Measurements from ENCODE around the gene BMP15.

BMP15 gene

DNA sequence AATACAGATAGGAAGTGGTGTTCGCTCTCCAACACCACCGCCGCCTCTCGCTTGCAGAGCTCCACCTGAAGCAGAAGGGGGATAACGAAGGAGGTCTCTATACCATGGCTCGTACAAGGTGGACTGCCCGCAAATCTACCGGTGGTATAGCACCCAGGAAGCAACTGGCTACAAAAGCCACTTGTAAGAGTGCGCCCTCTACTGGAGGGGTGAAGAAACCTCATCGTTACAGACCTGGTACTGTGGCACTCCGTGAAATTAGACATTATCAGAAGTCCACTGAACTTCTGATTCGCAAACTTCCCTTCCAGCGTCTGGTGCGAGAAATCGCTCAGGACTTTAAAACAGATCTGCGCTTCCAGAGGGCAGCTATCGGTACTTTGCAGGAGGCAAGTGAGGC lies 5.2 kb upstream of the BMP15 start:
- no peaks in the 10 kb centered on the region for H3K4me1 ChIP-seq (ENCODE audit: insufficient read depth, low read length)

DNA sequence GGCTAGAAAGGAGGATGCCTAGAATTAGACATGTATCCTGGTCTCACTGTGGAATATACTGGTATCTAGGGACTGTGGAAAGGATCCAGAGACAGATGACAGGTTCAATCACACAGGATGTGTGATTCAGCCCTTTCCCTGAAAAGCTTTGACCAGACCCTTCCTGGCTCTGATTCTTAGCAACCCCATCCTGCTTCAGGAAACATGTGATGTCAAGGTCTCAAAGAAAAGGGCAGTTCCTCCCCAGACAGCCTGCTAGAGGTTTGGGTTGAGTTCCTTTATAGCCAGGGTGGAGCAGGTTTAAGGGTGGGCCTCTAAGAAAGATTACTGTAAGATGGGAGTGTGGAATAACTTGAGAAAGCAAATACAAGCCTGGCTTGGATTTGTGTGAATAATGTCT lies 3.0 kb downstream of the BMP15 start:
- H3K27me3 ChIP-seq (ENCODE audit: insufficient read depth, low read length) = no peaks in the 10 kb centered on the region
- H3K36me3 ChIP-seq (ENCODE audit: insufficient read depth, low read depth, low read length) = no peaks in the 10 kb centered on the region
- no peak overlapping the region for H3K9ac ChIP-seq (ENCODE audit: low read depth, low read length)
- H3K4me1 ChIP-seq (ENCODE audit: insufficient read depth, low read length) = no peaks in the 10 kb centered on the region
- no peaks in the 10 kb centered on the region for H3K9me3 ChIP-seq (ENCODE audit: insufficient read depth, low read depth, low read length)
- H3K4me3 ChIP-seq (ENCODE audit: low read length) = no peak overlapping the region
- H3K27ac ChIP-seq (ENCODE audit: low read length) = no peak overlapping the region

More for the DNA sequence above, 5.2 kb upstream of the BMP15 start:
- Histone ChIP-seq H3K27me3 (ENCODE audit: insufficient read depth, low read length) (no peaks in the 10 kb centered on the region), H3K9me3 (ENCODE audit: insufficient read depth, low read depth, low read length) (no peaks in the 10 kb centered on the region), H3K36me3 (ENCODE audit: insufficient read depth, low read depth, low read length) (no peaks in the 10 kb centered on the region), H3K9ac (ENCODE audit: low read depth, low read length) (no peak overlapping the region), H3K27ac (ENCODE audit: low read length) (no peak overlapping the region), H3K4me3 (ENCODE audit: low read length) (no peak overlapping the region)

GRCh38 chrX:50920132-50920531 lies 9.6 kb downstream of the BMP15 start:
- Histone ChIP-seq H3K9me3 (ENCODE audit: insufficient read depth, low read depth, low read length) (no peaks in the 10 kb centered on the region), H3K27ac (ENCODE audit: low read length) (no peak overlapping the region), H3K4me3 (ENCODE audit: low read length) (no peak overlapping the region), H3K4me1 (ENCODE audit: insufficient read depth, low read length) (no peaks in the 10 kb centered on the region), H3K27me3 (ENCODE audit: insufficient read depth, low read length) (no peaks in the 10 kb centered on the region), H3K9ac (ENCODE audit: low read depth, low read length) (no peak overlapping the region), H3K36me3 (ENCODE audit: insufficient read depth, low read depth, low read length) (no peaks in the 10 kb centered on the region)

DNA sequence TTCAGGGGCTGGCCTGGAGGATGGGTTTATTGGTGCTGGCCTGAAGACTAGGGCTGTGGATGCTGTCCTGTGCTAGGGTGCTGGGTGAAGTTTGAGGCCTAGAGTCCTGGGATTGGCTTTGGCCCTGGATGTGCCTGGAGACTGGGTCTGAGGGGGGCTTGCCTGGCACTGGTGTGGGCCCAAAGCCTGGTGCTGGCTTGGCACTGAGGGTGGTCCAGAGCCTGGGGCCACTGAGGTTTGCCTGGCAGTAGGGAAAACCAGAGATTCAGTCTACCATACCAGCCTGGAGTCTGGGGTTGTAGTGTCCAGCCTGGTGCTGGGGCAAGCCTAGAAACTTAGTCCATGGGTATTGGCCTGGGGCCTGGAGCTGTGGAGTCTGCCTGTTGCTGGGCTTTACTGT lies 16.6 kb downstream of the BMP15 start:
- H3K36me3 ChIP-seq (ENCODE audit: insufficient read depth, low read depth, low read length) = no peaks in the 10 kb centered on the region
- no peak overlapping the region for H3K27ac ChIP-seq (ENCODE audit: low read length)
- H3K9me3 ChIP-seq (ENCODE audit: insufficient read depth, low read depth, low read length) = no peaks in the 10 kb centered on the region
- H3K9ac ChIP-seq (ENCODE audit: low read depth, low read length) = no peak overlapping the region
- H3K4me3 ChIP-seq (ENCODE audit: low read length) = no peak overlapping the region
- H3K4me1 ChIP-seq (ENCODE audit: insufficient read depth, low read length) = no peaks in the 10 kb centered on the region
- H3K27me3 ChIP-seq (ENCODE audit: insufficient read depth, low read length) = no peaks in the 10 kb centered on the region

GRCh38 chrX:50941638-50942037 lies 31.1 kb downstream of the BMP15 start:
- Histone ChIP-seq H3K27me3 (ENCODE audit: insufficient read depth, low read length) (no peaks in the 10 kb centered on the region), H3K9me3 (ENCODE audit: insufficient read depth, low read depth, low read length) (no peaks in the 10 kb centered on the region), H3K9ac (ENCODE audit: low read depth, low read length) (no peak overlapping the region), H3K4me3 (ENCODE audit: low read length) (no peak overlapping the region), H3K4me1 (ENCODE audit: insufficient read depth, low read length) (no peaks in the 10 kb centered on the region), H3K27ac (ENCODE audit: low read length) (no peak overlapping the region), H3K36me3 (ENCODE audit: insufficient read depth, low read depth, low read length) (no peaks in the 10 kb centered on the region)

DNA sequence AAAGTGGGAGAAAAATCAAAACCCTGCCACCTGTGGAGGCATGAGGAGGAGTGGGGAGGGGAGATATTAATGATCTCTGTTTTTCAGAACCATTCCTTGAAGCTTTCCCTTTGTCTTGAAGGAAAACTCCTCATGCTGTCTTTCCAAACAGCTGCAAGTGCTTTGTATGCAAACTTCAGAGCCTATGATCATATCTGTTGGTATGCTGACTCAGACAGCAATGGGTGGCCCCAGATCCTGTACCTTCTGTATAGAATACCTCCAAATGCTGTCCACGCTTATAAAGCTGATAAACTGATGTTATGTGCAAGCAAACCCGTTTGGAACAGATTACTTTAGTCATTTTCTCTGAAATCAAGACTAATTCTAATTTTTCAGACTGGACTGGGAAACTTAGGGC lies 31.9 kb downstream of the BMP15 start:
- Histone ChIP-seq H3K4me3 (ENCODE audit: low read length) (no peak overlapping the region), H3K27ac (ENCODE audit: low read length) (no peak overlapping the region), H3K4me1 (ENCODE audit: insufficient read depth, low read length) (no peaks in the 10 kb centered on the region), H3K27me3 (ENCODE audit: insufficient read depth, low read length) (no peaks in the 10 kb centered on the region), H3K9ac (ENCODE audit: low read depth, low read length) (no peak overlapping the region), H3K36me3 (ENCODE audit: insufficient read depth, low read depth, low read length) (no peaks in the 10 kb centered on the region), H3K9me3 (ENCODE audit: insufficient read depth, low read depth, low read length) (no peaks in the 10 kb centered on the region)

DNA sequence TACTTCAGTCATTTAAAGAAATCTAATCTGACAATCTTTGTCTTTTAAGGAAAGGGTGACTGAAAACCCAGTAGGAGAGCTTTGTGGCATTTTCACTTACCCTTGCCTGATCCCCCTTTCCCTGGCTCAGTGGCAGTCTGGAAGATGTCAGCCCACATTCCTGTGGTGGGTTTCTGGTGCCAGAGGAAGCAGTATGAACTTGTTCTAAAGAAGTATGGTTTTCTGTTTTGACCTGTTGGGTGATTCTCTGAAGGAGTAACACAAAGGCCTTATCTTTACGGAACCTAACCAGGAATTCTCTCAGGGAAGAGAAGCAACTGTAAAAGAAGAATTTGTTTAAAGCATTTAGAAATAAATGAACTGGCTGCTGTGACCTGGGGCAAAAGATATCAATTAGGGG lies 41.9 kb downstream of the BMP15 start:
- Histone ChIP-seq H3K36me3 (ENCODE audit: insufficient read depth, low read depth, low read length) (no peaks in the 10 kb centered on the region), H3K4me1 (ENCODE audit: insufficient read depth, low read length) (no peaks in the 10 kb centered on the region), H3K4me3 (ENCODE audit: low read length) (no peak overlapping the region), H3K27ac (ENCODE audit: low read length) (no peak overlapping the region), H3K9me3 (ENCODE audit: insufficient read depth, low read depth, low read length) (no peaks in the 10 kb centered on the region), H3K9ac (ENCODE audit: low read depth, low read length) (no peak overlapping the region), H3K27me3 (ENCODE audit: insufficient read depth, low read length) (no peaks in the 10 kb centered on the region)

DNA sequence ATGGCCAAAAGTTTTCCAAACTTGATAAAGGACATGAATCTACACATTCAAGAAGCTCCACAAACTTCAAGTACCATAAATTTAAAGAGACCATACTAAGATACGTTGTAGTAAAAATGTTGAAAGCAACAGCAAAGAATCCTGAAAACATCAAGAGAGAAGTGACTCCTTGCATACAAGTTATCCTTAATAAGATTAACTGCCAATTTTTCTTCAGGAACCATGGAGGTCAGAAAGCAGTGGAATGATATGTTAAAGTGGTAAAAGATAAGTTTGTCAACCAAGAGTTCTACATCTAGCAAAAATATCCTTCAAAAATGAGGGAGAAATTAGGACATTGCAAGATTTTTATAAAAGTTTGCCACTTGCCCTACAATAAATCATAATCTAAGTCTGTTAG lies 43.3 kb downstream of the BMP15 start:
- no peak overlapping the region for H3K27ac ChIP-seq (ENCODE audit: low read length)
- H3K36me3 ChIP-seq (ENCODE audit: insufficient read depth, low read depth, low read length) = no peaks in the 10 kb centered on the region
- H3K27me3 ChIP-seq (ENCODE audit: insufficient read depth, low read length) = no peaks in the 10 kb centered on the region

GRCh38 chrX:50962156-50962555 lies 51.6 kb downstream of the BMP15 start:
- Histone ChIP-seq H3K36me3 (ENCODE audit: insufficient read depth, low read depth, low read length) (no peaks in the 10 kb centered on the region), H3K9ac (ENCODE audit: low read depth, low read length) (no peak overlapping the region), H3K4me1 (ENCODE audit: insufficient read depth, low read length) (peaks cover 8% of the 10 kb centered on the region; the same call in 1 of the 2 replicates), H3K4me3 (ENCODE audit: low read length) (no peak overlapping the region), H3K27ac (ENCODE audit: low read length) (no peak overlapping the region), H3K27me3 (ENCODE audit: insufficient read depth, low read length) (no peaks in the 10 kb centered on the region), H3K9me3 (ENCODE audit: insufficient read depth, low read depth, low read length) (no peaks in the 10 kb centered on the region)

More for the DNA sequence above, 43.3 kb downstream of the BMP15 start:
- H3K4me1 ChIP-seq (ENCODE audit: insufficient read depth, low read length) = no peaks in the 10 kb centered on the region
- no peaks in the 10 kb centered on the region for H3K9me3 ChIP-seq (ENCODE audit: insufficient read depth, low read depth, low read length)
- H3K9ac ChIP-seq (ENCODE audit: low read depth, low read length) = no peak overlapping the region
- no peak overlapping the region for H3K4me3 ChIP-seq (ENCODE audit: low read length)

DNA sequence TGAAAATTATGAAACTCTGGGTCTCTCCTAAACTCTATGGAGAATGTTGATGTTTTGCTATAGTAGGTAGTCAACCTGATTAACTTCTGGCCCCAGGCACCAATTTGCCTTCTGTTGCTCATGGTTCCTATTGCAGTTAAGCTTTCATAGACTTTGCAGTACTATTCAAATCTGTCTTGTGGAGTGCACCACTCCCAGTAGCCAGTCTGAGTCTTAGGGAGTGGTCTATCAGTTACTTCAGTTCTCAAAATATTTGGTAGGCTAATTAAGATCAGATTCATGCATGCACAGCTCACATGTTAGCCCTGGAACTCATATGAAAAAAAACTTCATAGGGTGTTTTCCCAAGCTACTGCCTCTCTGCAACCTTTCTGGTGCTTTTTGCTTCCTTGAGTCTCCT lies 53.3 kb downstream of the BMP15 start:
- peaks cover 8% of the 10 kb centered on the region; the same call in 1 of the 2 replicates for H3K4me1 ChIP-seq (ENCODE audit: insufficient read depth, low read length)
- no peak overlapping the region for H3K9ac ChIP-seq (ENCODE audit: low read depth, low read length)
- no peaks in the 10 kb centered on the region for H3K9me3 ChIP-seq (ENCODE audit: insufficient read depth, low read depth, low read length)
- H3K27ac ChIP-seq (ENCODE audit: low read length) = no peak overlapping the region
- H3K36me3 ChIP-seq (ENCODE audit: insufficient read depth, low read depth, low read length) = no peaks in the 10 kb centered on the region
- H3K27me3 ChIP-seq (ENCODE audit: insufficient read depth, low read length) = no peaks in the 10 kb centered on the region
- no peak overlapping the region for H3K4me3 ChIP-seq (ENCODE audit: low read length)
